ENCODE data around the gene EXTL2. TPM values are rescaled to one million over a fixed set of nuclear protein-coding genes. Genes with fewer than 3 reads are reported as not detected.

EXTL2 gene
- total and polyA plus RNA-seq, 9 of the 15 experiments (the other 6 are each of a cell fraction or from before 2014, with no cell fraction given) = 8.5 to 40.7 (median 26.0) TPM

- CTCF ChIA-PET (ENCODE audit: low intra/inter-chr PET ratio) = no interaction called here
- POLR2A ChIA-PET = no interaction called here
- BruUV-seq (replicated peaks) = no TSS peak
Measured at GRCh38 chr1:100903777-100904176, 9.1 kb upstream of the EXTL2 start.

GRCh38 chr1:100902365-100902764 lies 7.7 kb upstream of the EXTL2 start:
- intact Hi-C loops (cut with micrococcal nuclease) (no loop called here), in situ Hi-C loops (cut with MboI) (no loop called here)
- H3K9me3 ChIP-seq (replicated peaks; ENCODE audit: control insufficient read depth, insufficient read depth, low read depth, low read length) = no peaks in the 10 kb centered on the region
- no peaks in the 10 kb centered on the region for H3K9me1 ChIP-seq (ENCODE audit: control insufficient read depth, insufficient read depth, low read length)
- H3K4me1 ChIP-seq (replicated peaks in 1 of 2; ENCODE audit: control insufficient read depth in 2 of 2, insufficient read depth in 2 of 2, low read length in 2 of 2) = no peaks in the 10 kb centered on the region; a peak in 2 of 5 replicates
- TF ChIP-seq EGR1 (conservative IDR thresholded peaks at IDR 0.05) = no peak
- no peak for TF ChIP-seq ZNF707 (CRISPR knock-in tag; conservative IDR thresholded peaks at IDR 0.05)
- no peak for TF ChIP-seq LARP7 (IDR thresholded peaks at IDR 0.05)
- TF ChIP-seq CTCF (IDR thresholded peaks at IDR 0.05 in 2 of 3, conservative IDR thresholded peaks at IDR 0.05 in 1 of 3; ENCODE audit: insufficient read depth in 2 of 3, low read depth in 1 of 3, low read length in 3 of 3) = no peak
- TF ChIP-seq LCOR (CRISPR knock-in tag; IDR thresholded peaks at IDR 0.05) = no peak
- TF ChIP-seq TAL1 (IDR thresholded peaks at IDR 0.05) = no peak
- no peak for TF ChIP-seq PRPF4 (IDR thresholded peaks at IDR 0.05; ENCODE audit: insufficient read depth, low read depth, low read length, poor library complexity, severe bottlenecking)
- TF ChIP-seq BRF2 (IDR thresholded peaks at IDR 0.05; ENCODE audit: borderline replicate concordance, insufficient read depth, insufficient read length) = no peak
- TF ChIP-seq BCOR (IDR thresholded peaks at IDR 0.05) = no peak
- TF ChIP-seq MCM2 (IDR thresholded peaks at IDR 0.05; ENCODE audit: low read depth) = no peak
- no peak overlapping the region for H3K4me3 ChIP-seq
- no peak overlapping the region for H3K27ac ChIP-seq (ENCODE audit: extremely low read depth, low read depth, low read length)
- H4K20me1 ChIP-seq (replicated peaks; ENCODE audit: control insufficient read depth, insufficient read depth, low read length) = no peaks in the 10 kb centered on the region
- H3K9ac ChIP-seq (ENCODE audit: insufficient read depth in 1 of 2, low read depth in 2 of 2, low read length in 2 of 2) = no peak overlapping the region
- ChIA-PET CTCF (ENCODE audit: low intra/inter-chr PET ratio) (no interaction called here), POLR2A (no interaction called here)
- no peak for ATAC-seq
- no peak overlapping the region for H3K4me2 ChIP-seq (ENCODE audit: insufficient read depth, low read length)
- no TSS peak for BruUV-seq (replicated peaks)
- no peak for DNase-seq (ENCODE audit: extremely low read depth in 1 of 4, low spot score in 3 of 4)
- no peak for FAIRE-seq
- peaks cover 63% of the 10 kb centered on the region for H3K36me3 ChIP-seq (ENCODE audit: control insufficient read depth, insufficient read depth, low read length)
- 88% methylated on average over 1 of the region's 1 CpG for WGBS (ENCODE audit: insufficient coverage, low coverage, missing lambda C conversion rate)
- H3K27me3 ChIP-seq (ENCODE audit: control insufficient read depth in 2 of 2, insufficient read depth in 2 of 2, low read length in 2 of 2) = no peaks in the 10 kb centered on the region
- H3K79me2 ChIP-seq (ENCODE audit: control insufficient read depth, insufficient read depth, low read length) = peaks cover 22% of the 10 kb centered on the region
- no peak overlapping the region for H2AFZ ChIP-seq (ENCODE audit: low read depth, low read length)

More at GRCh38 chr1:100903777-100904176, 9.1 kb upstream of the EXTL2 start:
- Histone ChIP-seq H2AFZ (ENCODE audit: low read depth, low read length) (no peak overlapping the region), H3K4me1 (replicated peaks in 1 of 2; ENCODE audit: control insufficient read depth in 2 of 2, insufficient read depth in 2 of 2, low read length in 2 of 2) (no peaks in the 10 kb centered on the region), H3K36me3 (ENCODE audit: control insufficient read depth, insufficient read depth, low read length) (peaks cover 61% of the 10 kb centered on the region), H3K79me2 (ENCODE audit: control insufficient read depth, insufficient read depth, low read length) (peaks cover 8% of the 10 kb centered on the region; the same call in 2 of the 3 replicates), H3K27ac (ENCODE audit: extremely low read depth, low read depth, low read length) (no peak overlapping the region), H4K20me1 (replicated peaks; ENCODE audit: control insufficient read depth, insufficient read depth, low read length) (no peaks in the 10 kb centered on the region), H3K27me3 (ENCODE audit: control insufficient read depth in 2 of 2, insufficient read depth in 2 of 2, low read length in 2 of 2) (no peaks in the 10 kb centered on the region), H3K4me2 (ENCODE audit: insufficient read depth, low read length) (no peak overlapping the region), H3K9ac (ENCODE audit: insufficient read depth in 1 of 2, low read depth in 2 of 2, low read length in 2 of 2) (no peak overlapping the region), H3K9me3 (replicated peaks; ENCODE audit: control insufficient read depth, insufficient read depth, low read depth, low read length) (no peaks in the 10 kb centered on the region), H3K4me3 (no peak overlapping the region), H3K9me1 (ENCODE audit: control insufficient read depth, insufficient read depth, low read length) (no peaks in the 10 kb centered on the region)
- FAIRE-seq = no peak
- in situ Hi-C loops (cut with MboI) = no loop called here
- TF ChIP-seq LARP7 (IDR thresholded peaks at IDR 0.05) (no peak), SAFB (IDR thresholded peaks at IDR 0.05; ENCODE audit: borderline replicate concordance, low read depth, low read length) (0 out of 2 replicates have a peak, but pooled peaks have one; percentile 17), ATF1 (CRISPR knock-in tag; IDR thresholded peaks at IDR 0.05) (no peak), ATF1 (tag; IDR thresholded peaks at IDR 0.05) (no peak), TRIM24 (IDR thresholded peaks at IDR 0.05) (no peak), DACH1 (IDR thresholded peaks at IDR 0.05; ENCODE audit: partially characterized antibody) (peak; percentile 97), MAFG (tag; conservative IDR thresholded peaks at IDR 0.05) (no peak)
- WGBS (ENCODE audit: insufficient coverage, low coverage, missing lambda C conversion rate) = 100% methylated on average over 1 of the region's 1 CpG
- no peak for ATAC-seq
- intact Hi-C loops (cut with micrococcal nuclease) = no loop called here
- DNase-seq (ENCODE audit: extremely low read depth in 1 of 4, low spot score in 3 of 4) = no peak
